CD4-positive, alpha-beta T cell treated with Interleukin-1 beta for 1 hour (primary cell): ENCODE data around the gene ETV5.
A peak's percentile ranks its signal among the peaks of the same experiment; 100 is the strongest.

ENCODE experiments used
- DNase-seq, 2 donors: peaks; one replicate each; pipeline ENCODE4 v3.0.0-alpha.2; 2020 to 2022

ETV5 gene

DNA sequence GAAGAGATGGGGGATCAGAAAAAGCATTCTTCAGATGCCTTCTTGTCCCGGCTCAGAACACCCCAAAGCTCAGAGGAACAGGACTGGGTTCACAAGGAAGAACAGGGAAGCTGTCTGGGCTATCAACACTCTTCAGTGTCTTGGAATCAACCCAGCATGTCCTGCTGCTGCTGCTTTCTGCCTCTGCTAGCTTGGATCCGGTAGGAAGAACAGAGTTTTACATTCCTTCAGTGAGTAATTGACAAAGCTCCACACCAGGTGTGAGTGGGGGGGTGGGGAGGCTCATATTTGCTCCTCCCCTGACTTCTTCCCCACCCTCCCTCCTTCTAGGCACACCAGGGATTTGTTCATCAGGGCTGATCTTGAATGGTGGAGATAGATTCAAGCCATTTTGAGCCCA is 13.1 kb upstream of the ETV5 start:
- no peak for DNase-seq

DNA sequence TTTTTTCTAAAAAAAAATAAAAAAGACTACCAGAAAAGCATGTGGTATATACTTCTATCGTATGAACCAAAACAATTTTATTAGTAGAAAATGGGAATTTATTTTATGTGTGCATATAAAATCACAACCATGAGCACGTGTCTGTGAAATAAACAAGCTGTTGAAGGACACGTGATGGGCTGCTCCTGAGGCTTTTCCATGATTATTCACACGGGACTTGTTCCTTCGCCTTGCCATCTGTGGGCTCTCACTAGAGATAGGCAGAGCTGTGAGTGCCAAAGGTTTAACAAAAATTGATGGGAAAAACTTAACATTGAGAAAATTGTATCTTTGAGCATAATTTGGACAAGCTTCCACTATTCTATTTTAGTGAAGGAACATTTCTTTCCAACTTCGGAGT is 12.4 kb upstream of the ETV5 start:
- DNase-seq: no peak

DNA sequence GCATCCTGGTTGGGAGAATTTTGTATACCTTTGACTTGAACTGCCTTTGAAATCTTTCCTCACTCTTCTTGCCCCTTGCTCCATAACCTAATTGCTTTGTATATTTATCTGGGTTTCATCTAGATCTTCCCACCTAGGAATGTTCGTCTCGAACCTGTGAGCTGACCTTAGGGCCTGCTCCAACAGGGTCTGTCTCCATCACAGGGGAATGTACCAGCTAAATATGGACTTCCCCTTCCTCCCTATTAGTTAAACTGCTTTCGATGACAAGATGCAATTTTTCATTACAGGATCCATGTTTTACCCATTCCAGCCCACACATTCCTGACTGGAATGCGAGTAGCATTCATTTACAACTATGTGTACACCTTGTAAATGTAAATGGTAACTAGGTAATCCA is 10.6 kb upstream of the ETV5 start:
- DNase-seq: no peak

DNA sequence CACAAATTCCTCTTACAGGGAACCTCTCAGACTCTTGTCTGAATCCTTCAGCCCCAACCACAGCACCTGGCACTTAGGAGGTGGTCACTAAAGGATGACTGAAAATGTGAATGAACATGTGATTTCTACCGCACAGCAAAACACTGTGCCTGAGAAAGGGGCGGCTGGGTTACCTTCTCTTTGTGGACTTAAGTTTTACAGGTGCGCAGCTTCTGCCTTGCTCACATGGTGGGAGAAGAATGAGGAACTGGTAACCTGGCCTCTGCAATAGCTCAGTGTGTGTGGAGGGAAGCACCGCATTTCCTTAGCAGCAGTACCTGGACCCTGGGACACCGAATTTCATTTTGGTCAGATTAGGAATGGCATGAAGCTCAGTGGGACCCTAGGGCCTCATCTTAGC is 9.8 kb upstream of the ETV5 start:
- DNase-seq: no peak

DNA sequence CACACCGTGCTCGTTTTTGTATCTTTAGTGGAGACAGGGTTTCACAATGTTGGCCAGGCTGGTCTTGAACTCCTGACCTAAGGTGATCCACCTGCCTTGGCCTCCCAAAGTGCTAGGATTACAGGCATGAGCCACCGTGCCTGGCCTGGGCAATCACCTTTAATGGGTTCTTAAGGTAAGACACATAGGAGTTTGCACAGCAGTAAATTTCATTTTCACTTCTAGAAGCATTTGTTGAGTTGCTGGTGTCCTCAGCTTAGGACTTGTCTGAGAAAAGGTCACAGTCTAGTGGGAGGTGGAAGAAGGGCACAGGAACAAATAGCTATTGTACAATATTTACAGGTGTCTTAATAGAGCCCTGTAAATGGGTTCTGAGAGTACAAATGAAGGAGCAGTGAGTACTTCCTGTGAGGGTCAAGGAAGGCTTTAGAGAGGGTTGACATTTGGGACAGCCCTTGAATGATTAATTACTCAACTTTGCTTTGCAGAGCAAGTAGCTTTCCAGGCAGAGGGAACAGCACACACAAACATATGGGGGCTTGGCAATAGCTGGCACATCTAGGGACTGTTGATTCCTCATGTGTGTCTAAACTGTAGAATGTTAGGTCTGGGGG is 8.7 kb upstream of the ETV5 start:
- no peak for DNase-seq

DNA sequence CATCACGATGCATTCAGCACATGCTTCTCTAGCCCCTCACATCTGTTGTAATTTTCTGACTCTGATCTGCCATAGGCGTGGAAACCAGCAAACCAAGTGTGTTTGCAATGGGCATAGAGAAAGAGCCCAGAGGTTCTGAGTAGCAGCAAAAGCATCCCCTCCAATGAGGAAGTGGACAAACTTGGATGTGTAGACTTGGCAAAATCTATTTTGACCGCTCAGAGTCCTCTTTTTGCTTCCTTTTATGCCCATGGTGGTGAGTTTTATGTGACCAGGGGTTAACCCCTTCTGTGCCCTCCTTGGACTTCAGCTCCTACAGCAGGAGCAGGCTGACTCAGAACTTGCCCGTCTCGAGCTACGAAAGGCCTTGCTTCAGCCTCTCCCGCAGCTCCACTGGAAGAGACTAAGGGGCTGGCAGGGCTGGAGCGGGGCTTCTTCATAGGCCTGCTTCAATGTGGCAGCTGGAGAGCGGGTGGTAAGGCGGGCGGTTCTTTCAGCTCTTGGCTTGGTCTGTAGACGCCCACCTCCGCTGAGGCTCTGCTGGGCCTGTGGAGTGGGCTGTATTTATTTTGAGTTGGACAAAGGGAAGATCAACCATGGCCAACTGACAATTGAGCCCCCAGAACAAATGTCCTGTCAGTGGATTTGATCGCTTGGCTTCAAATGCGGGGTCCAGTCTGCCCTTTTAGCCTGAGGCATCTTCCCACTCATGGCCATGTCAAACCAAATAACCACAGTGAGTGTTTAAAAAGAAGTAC is 6.5 kb upstream of the ETV5 start:
- DNase-seq: no peak

DNA sequence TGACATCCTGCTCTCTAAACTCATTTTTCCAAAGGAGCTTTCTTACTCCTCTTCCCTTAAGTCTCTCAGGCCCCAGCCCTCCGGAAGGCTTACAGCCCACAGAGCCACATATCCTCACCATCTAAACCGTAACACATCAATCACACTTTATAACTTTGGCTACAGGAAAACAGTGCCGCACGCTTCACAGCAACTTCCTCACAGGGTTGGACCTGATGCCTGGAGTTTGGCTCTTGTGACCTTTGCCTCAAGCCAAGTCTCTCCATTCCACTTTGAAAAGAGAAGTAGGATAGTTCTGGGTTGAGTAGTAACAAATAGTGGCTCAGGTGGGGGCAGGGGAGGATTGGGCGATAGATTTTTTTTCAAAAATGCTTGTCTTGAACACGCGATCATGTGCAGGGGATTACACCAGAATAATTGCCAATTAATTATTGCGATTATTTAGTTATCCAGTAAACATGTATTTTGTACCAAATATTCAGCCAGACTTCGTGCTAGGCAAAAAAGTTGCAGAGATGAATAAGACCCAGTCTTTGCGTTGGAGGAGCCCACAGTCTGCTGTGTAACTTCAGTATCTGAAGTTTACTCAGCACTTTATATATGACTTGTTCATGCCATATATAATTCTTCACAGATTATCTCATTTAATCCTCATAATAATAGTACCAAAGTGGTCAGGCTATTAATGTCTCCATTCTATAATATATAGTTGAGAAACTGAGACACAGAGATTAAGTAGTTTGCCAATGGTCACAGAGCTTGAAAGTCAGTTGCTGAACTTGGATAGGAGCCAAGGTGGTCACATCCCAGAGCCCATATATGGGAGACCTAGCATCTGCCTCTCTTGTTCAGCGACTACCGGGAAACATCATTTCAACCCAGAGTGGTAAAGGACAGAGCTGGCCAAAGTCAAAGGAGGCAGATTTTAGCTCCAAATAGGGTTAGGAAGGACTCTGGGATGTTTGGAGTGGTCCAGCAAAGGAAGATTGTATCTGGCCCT is 2.4 kb upstream of the ETV5 start:
- no peak for DNase-seq

DNA sequence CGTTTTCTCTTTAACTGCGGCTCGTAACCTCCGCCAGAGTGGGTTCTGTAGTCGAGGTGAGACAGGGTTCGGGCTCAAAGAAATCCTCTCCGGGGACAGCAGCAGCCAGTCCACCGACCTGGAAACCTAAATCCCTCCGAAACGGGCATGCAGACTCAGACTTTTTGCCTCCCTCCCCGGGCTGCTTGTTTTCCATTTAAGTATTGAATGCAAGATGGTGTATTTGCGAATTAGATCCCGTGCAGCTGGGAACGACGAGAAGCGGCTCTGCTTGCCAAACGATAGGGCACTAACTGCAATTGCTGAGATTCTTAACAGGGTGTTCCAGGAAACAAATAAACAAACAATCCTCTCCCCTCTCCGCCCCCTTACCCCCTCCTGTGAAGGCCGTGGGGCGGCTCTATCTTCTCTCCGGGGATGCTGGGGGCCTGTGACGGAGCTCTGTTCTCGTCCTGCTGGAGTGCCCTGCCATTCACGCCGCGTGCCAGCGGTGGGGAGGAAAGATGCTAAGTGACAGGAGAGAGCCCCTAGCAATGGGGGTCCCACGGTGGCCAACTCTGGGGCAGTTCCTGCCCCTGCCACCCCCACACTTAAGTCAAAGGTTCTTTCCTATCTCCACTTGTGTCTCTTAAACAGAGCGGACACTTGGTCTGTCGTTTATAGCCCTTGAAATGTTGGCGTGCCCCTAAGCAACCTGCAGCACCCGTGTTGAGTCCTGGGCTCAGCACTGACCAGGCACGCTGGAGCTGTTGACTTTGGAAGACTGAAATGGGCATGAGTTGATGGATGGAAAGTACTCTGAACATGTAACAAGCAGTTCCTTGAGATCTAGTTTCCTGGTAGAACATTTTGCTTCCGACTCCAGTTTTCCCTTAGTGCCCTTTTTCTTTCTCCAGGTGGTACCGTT is 1.3 kb upstream of the ETV5 start:
- DNase-seq: peak in 1 of 2 donors; percentile 1

GRCh38 chr3:186108106-186108940 is 566 bp downstream of the ETV5 start:
- DNase-seq: peak in 1 of 2 donors; percentile 1

DNA sequence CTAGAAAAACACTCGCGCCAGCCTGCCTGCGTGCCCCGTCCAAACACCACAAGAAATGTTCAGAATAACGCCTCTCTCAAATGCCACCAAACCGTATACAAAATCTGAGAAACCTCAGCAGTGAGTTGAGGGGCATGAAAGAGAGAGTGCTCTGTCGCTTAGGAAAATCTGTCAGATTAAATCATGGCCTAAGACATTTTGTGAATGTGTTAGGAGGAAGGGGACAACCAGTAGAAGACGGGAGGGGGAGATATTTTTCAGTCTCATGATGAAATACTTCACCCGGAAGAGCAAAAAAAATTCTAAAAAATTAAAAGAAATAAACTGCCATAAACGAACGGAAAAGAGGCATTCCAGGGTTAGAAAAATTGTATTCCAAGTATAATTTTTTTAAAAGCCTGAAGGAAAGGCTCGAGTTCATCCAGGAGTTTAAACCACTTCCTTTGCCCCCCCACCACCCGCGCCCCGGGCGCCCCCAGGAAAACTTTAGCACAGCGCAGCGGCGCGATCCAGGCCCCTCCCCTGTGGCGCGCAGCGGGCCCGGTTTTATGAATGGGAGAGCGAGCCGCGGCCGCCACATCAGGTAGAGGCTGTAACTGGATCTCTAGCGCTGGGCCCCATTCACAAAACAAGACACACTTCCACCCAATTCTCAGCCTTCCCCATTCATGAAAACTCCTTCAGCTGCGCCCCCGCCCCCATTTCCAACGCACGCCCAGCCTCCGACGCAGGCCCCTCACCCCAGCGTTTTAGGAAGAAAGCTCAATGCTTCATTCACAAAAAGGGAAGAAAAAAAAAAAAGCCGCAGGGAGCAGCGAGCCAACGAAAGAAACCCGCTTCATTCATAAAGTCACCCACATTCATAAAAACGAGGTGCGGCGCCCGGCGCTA is 1.4 kb downstream of the ETV5 start:
- DNase-seq: peak; percentile 25 to 28

GRCh38 chr3:186105543-186105942 is 3.3 kb downstream of the ETV5 start:
- no peak for DNase-seq

DNA sequence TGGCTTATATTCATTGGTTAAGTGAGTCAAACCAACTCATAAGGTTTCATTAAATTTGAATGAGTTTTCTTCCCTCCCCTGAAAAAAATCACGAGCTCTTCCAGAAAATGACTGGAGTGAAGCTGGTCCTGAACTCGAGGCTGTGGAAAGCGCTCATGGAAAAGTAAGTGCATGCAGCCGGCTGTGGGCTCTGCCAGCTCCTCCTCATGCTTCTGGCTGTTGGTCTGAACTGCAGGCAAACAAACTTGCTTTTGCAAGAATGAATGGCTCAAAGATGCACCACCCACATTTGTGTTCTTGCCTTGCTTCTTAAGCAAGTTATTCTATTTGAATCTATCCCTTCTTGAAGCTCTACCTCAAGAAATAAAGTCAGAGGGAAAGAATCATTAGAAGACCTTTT is 6.2 kb downstream of the ETV5 start:
- no peak for DNase-seq

- no peak for DNase-seq
Observed at GRCh38 chr3:186100398-186100797, 8.5 kb downstream of the ETV5 start.

- no peak for DNase-seq
Observed at GRCh38 chr3:186099178-186099577, 9.7 kb downstream of the ETV5 start.

GRCh38 chr3:186098740-186099139 is 10.1 kb downstream of the ETV5 start:
- no peak for DNase-seq

DNA sequence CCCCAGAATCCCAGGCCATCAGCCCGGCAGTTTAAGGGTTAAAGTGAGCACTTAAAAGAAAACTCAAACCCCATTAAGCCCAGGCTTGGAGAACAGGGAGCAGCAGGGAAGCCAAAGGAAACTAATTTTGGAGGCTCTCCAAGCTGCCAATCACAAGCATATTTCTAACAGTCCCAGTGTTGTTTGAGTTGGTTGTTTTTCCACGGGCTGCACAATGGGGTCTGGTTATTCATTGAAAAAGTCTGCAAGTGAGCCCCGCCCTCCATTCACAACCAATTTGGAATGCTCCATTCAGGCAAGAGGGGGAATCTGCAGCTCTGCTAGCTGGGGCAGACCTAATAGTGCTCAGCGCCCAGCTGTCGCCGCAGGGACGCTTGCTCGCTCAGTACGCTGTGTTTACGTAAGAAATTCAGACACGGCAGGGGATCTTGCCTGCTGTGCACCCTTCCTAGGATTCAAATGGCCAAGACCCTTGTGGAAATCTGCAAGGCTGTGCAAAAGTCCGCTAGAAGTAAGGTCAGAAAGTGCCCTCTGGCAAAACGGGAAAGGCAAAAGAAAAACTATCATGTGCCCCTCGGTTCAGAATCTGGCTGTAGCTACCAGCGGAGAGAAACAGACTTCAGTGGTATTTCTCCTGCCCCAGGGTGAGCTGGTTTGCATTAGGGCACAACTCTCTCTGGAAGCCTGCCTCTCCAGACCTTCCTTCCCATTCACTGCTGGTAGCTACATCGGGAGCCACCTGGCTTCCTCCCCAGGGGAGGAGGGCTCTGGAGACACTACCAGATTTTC is 11.0 kb downstream of the ETV5 start:
- no peak for DNase-seq

GRCh38 chr3:186097317-186097662 is 11.6 kb downstream of the ETV5 start:
- DNase-seq: no peak

DNA sequence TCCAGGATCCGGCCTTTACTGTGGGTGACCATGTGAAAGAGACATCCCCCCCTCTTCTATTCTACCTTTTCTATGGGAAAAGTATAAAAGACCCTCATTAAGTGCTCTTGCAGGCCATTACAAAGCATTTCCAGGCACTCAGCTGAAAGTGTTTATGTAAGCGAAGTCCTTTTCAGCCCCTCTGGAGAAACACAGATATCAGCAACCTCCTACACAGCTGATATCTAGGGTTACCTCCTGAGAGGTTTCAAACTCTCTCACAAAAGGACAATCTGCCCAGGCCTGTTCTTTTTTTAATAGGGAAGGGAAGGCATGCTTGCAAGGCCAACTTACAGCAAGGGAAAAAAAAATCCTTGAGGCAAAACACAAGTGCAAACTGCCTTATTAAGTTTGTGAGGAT is 12.6 kb downstream of the ETV5 start:
- no peak for DNase-seq

- peak; percentile 0 to 34 for DNase-seq
Observed at GRCh38 chr3:186095561-186096081, 13.3 kb downstream of the ETV5 start.
